ENCODE data around the gene SARS2.

GRCh38 chr19:38975214-38975860 lies 44.8 kb upstream of the SARS2 start, which contains the start of gene FBXO17:
- TF ChIP-seq CTCF (IDR thresholded peaks at IDR 0.05) (no peak), POLR2A (IDR thresholded peaks at IDR 0.05) (no peak)

Data from adrenal gland (tissue), 5 donors.